Erythroblast (primary cell): ENCODE data around the gene SAFB.
A peak's percentile ranks its signal among the peaks of the same experiment; 100 is the strongest.

ENCODE experiments used
- DNase-seq, 2 experiments: peaks; one replicate each; lab custom pipeline; 2025; lab: John Stamatoyannopoulos, UW
- GATA1 ChIP-seq: IDR thresholded peaks from 2 replicates; pipeline ENCODE4 v1.6.1; 2011; ENCODE audit warnings: low read depth, mild to moderate bottlenecking, control low read depth, low read length, moderate library complexity
- POLR2A ChIP-seq: IDR thresholded peaks from 2 replicates; pipeline ENCODE4 v1.6.1; 2011; ENCODE audit warnings: mild to moderate bottlenecking, low read length

SAFB gene

DNA sequence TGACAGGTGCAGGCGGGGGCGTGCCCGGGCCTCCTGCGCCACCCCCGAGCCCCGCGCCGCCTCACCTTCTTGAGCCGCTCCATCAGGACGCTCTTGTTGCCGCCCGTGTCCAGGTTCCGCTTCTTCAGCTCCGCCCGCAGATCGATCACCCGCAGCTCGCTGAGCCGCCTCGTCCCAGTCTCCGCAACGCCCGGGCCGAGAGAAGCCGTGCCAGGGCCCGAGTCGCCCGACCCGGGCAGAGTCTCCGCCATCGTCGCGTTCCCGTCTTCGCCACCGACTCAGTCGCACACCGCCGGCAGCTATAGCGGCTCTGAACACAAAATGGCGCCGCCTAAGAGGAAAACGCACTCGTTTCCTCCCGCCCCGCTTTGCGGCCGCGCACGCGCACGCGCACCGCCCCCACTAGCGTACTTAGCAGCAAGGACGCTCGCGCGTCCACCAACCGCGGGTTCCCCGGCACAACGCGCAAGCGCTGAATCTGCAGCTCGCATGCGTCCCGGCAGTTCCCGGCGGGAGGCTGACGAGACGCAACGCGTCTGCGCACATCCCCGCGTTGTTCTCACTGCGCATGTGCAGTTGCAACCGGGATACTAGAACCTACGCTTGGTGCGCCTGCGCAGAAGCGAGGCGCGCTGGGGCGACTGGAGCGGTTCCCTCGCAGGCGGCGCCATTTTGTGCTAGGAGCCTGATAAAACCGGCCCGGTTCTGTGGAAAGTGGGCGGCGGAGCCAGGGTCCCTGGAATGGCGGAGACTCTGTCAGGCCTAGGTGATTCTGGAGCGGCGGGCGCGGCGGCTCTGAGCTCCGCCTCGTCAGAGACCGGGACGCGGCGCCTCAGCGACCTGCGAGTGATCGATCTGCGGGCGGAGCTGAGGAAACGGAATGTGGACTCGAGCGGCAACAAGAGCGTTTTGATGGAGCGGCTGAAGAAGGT is at the start of gene SAFB, which contains the start of gene SAFB2:
Gene SAFB, plus strand, starts transcription at position 619 of the 932 bp plus-strand sequence. Its CDS starts 123 bp downstream, at position 742.
Gene SAFB2, minus strand, starts transcription at position 312 of the 932 bp plus-strand sequence. Its CDS starts 61 bp downstream, at position 251.
- DNase-seq, result peak; percentile 100
- TF ChIP-seq POLR2A, result peak; percentile 96
- TF ChIP-seq GATA1, result no peak

DNA sequence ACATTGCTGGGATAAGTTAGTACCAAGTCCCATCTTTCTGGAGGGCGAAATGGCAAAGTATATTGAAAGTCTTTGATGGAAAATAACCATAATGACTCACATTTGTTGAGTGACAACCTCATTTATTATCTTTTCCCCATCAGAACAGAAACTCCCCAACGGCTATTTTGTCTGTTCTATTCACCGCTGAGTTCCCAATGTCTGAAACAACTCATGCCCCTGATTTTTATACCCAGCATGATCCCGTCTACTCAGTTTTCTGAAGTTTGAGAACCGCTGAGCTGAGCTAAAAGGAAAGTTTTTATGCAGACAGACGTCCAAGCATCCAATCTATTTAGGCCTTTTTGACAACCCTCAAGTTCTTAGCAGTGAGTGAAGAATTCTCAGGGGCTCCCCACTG is 47.3 kb upstream of the SAFB start:
- TF ChIP-seq GATA1 (no peak), POLR2A (no peak)
- DNase-seq, result no peak

DNA sequence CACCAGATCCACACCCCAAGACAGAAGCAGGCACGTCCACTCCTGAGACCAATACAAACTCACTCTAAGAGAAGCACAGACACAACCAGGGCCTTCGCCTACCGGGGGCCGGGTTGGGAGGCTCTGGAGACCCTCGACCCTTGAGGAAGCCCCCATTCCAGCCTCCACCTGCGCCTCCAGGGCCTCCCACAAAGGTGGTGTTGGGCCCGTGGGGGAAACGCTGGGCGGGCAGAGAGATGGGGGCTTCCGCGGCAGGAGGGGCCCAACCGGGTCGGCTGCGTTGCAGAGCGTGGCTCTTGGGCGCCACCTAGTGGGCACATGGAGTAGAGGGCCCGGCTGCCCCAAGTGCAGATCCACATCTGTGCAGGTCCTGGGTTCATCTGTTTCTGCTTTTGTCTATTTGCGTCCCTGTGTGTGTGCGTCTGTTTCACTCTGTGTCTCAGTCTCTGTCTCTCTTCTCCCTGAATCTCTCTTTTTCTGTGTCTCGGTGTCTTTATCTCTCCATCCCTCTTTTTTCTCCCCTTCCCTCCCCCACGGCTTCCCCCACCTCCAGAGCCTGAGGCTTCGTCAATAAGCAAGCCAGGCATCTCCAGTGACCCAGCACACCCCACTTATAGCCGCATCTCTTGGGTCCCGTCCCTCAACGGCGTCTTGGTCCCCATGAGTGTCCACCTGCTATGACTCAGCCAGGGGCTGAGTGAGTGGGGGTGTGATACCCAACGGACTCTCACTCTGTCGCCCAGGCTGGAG is 44.6 kb upstream of the SAFB start:
- DNase-seq, result peak; percentile 62 to 79

DNA sequence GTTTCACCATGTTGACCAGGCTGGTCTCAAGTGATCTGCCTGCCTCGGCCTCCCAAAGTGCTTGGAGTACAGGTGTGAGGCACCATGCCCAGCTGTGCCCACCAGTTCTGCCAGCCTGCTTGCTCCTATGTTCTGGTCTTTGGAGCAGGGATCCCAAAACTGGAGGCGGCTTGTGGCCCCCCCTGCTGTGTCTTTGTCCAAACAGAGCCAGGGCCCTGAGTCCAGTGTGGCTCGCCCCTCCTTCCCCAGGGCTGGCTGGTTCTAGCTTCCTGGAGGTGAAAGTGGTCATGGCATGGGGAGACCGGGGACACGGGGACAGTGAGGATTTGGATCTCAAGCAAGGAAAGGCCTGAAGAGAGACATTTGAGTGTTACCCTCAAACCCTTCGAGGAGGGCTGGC is 43.6 kb upstream of the SAFB start:
- TF ChIP-seq GATA1 (no peak), POLR2A (no peak)
- DNase-seq, result no peak

More for the DNA sequence above, 44.6 kb upstream of the SAFB start:
- TF ChIP-seq GATA1, result no peak

DNA sequence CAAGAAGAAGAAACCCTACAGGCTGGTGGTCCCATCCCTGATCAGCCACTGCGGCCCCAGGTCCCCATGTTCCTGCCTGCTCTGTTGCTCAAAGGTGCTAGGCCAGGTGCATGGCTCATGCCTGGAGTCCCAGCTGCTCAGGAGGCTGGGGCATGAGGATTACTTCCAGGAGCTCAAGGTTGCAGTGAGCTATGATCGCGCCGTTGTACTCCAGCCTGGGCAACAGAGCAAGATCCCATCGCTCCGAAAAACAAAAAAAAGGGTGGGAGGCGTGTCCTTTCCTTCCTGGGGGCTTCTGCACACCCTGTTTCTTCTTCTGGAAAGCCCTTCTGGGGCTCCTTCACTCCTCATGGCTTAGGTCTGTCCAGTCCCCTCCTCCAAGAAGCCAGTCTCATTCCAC is 43.2 kb upstream of the SAFB start:
- DNase-seq, result no peak
- TF ChIP-seq POLR2A (no peak), GATA1 (no peak)

DNA sequence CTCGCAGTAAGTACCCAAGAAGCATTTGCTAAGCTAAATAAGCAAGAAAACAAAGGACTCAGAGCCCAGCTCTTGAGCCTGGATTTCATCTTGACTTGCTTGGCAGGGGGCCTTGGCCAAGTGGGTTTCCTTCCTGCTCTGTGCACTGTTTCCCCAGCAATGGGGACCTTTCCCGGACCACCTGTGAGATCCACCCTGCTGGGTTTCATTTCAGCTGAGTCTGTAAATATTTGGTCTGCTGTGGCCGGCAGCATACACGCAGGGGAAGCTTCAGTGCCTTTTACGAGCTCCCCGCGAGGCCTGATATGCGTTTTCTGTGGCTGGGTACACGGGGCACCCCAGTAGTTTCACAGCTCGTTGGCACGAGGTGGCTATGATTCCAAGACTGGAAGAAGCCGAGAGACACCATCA is 42.7 kb upstream of the SAFB start:
- TF ChIP-seq GATA1, result no peak
- no peak for TF ChIP-seq POLR2A
- DNase-seq, result no peak

DNA sequence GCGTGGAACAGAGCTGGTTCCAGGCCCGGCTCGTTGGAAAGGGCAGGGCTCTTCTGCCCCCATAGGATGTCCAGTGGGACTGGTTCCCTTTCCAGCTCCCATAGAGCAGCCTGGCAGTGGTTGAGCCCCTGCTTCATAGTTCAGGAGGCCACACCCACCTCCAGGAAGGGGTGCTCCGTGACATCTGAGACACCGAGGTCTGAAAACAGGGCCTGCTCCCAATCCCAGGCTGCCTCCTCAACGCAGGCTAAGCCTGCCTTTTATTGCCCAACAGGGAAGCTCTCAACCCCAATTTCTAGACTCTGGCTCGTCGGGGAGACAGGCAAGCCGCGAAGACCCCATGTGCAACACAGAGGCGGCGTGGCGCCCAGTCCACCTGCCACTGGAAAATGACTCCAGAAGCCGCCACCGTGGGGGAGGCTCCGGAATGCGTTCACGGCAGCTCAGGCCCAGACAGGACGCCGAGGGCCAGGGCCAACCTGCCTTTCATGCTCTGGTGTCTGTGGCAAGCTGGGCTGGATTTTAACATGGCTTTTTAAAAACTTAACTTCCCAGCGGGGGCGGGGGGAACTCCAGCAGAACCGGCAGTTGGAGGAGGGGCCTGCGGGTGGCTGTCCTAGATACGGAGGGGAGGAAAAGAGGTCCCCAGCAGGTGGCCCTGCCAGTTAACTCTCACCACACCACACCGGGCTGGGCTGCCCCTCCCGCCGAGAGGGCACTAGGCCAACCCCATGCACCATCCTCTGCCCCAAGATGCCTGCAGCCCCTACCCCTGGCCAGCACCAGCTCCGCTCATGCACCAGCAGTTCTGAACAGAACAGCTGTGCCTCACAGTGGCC is 37.2 kb upstream of the SAFB start:
- no peak for TF ChIP-seq GATA1
- peak; percentile 39 for TF ChIP-seq POLR2A
- DNase-seq, result peak; percentile 80 to 89

DNA sequence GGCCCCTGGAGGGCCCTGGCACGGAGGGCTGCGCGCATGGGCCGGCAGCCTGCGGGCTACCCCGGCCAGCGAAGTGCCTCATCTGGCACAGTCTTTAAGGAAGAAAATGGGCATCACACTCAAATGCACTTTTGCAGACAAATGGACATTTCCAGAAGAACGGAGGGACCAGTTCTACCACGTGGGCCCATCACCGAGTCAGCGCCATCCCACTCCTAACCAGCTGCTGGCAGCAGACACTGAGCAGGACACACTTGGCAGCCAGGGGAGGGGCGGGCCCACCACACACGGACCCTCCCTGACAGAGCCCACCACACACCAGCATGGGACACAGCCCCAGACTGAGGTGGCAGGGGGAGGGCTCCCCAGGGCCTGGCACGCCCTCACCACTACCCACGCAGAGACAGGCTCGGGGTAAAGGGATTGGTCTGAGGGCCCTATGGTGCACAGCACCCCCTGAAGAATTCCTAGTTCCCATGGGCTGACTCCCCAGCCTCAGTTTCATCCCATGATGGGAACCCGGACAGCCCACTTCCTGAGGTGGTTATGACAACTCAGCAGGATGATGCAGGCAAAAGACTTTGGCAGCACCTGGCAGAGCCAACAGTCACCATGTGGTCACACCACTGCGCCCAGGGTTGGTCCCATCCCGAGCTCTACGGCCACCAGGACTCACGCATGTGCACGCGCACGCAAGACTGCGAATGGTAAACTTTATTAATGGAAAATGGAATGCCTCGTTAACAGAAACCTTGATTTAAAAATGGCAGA is 36.4 kb upstream of the SAFB start:
- TF ChIP-seq GATA1 (no peak), POLR2A (no peak)
- DNase-seq, result no peak

DNA sequence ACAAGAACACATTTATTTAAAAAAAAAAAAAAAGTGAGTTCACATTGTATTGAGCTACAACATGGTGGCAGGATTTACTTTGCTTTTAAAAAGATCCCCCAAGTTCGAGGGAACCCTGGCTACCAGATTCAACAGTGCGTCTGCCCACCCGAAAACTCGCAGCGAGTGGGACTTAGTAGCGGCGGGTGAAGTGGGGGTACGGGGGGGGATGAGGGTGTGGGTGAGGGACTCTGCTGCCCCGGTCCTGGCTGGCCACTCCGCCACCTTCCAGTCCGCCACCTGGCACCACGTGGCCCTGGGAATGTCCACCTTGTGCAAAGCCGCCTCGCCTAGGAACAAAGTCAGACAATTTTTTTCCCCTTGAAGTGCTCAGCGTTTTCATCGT is 35.8 kb upstream of the SAFB start:
- TF ChIP-seq POLR2A (no peak), GATA1 (no peak)
- no peak for DNase-seq

DNA sequence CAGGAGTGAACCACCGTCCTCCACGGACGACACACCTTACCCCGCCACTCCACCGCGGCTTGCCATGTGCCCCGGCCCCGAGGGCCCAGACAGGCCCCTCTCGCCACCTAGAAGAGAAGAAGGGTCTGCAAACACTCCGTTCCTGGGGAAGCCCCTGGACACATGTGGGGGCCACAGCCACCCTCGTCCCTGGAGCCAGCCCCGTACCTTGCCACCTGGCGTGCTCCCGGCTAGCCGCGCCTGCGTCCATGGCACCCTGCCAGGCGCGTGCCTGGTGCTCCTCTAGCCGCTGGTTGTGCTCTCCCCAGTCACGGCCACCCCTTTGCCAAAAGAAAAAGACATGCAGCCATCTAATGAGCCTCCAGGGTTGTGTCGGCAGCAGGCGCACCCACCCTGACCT is 35.2 kb upstream of the SAFB start:
- TF ChIP-seq GATA1 (no peak), POLR2A (no peak)
- no peak for DNase-seq

DNA sequence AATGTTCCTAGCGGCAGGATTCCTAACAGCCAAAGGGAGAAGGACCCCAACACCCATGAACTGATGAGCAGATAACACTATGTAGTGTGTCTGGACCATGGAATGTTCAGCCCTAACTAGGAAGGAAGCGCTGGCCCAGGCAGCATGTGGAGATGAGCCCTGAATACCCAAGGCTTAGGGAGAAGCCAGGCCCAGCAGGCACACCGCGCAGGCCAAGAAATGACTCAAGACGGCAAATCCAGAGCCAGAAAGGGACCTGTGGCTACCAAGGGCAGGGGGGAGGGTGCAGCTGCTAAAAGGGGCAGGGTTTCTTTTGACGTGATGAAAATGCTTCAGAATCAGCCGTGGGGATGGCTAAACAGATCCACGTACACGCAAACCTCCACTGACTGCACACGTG is 34.4 kb upstream of the SAFB start:
- DNase-seq, result no peak
- TF ChIP-seq GATA1 (no peak), POLR2A (no peak)

DNA sequence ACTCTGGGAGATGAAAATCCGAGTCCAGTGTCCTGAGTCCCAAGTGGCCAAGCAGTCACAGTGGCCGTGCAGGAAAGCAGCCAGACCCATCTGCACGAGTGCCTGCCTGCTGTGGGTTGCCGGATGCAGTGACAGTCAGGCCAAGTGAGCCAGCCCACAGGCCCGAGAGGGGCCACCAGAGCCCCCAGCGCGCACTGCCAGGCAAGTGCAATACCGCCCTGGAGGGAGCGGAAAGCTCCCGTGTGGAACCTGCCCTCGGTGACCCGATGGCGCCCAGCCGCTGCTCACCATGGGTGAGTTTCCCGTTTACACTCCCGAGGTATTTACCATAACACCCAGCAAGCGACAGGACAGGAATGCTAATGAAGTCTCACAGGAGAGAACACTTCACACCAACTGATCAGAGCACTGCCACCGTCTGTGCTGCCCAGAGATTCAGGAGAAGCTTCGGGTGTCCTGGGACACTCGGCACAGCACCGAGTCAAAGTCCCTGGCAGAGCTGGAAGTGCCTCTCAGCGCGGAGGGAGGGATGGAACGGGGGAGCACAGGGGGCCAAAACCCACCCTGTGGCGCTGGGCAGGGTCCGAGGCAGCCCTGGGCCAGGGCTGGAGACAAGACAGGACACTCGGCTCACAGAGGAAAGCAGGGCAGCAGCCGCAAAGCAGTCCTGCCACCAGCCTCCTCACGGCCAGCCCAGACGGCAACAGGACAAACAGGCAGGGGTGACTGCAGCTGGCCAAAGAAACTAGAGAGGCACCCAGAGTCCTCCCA is 33.8 kb upstream of the SAFB start:
- TF ChIP-seq GATA1, result no peak
- no peak for TF ChIP-seq POLR2A
- no peak for DNase-seq
